SK-N-SH (cell line): ENCODE results near the gene DYRK2. TPM values are rescaled to one million over a fixed set of nuclear protein-coding genes. Genes with fewer than 3 reads are reported as not detected.
A peak's percentile ranks its signal among the peaks of the same experiment; 100 is the strongest.

Experiments
- CTCF ChIA-PET: fragments of 300-600, 350-600 bp; formaldehyde crosslinking; extraction: SDS; loops from one replicate; lab custom pipeline; 2021; lab: Yijun Ruan, JAX
- POLR2A ChIA-PET: fragments of 350-600 bp; sonication (Branson Sonifier 250); formaldehyde crosslinking; extraction: SDS; loops from one replicate; lab custom pipeline; 2020; ENCODE audit warnings: antibody characterized with exemption, inconsistent platforms; lab: Yijun Ruan, JAX
- DNase-seq: peaks from one replicate; pipeline ENCODE4 v3.0.0; 2012
- H2AFZ ChIP-seq: fragments of 200-600 bp; sonication (generic); 2 replicates; pipeline ENCODE4 v1.8.1; 2016; ENCODE audit warnings: antibody characterized with exemption, mild to moderate bottlenecking, low read depth
- H3F3A ChIP-seq: fragments of 200-600 bp; sonication (generic); replicated peaks from 2 replicates; pipeline ENCODE3; 2016; ENCODE audit warnings: antibody characterized with exemption, mild to moderate bottlenecking; ENCODE audit not compliant: insufficient read depth
- H3K27ac ChIP-seq, 2 experiments: fragments of 200-500 bp in 1 of 2; fragments of 200-600 bp in 1 of 2; sonication (Bioruptor generic) in 1 of 2; sonication (generic), shearing (Covaris generic) in 1 of 2; 2 replicates each; pipeline versions ENCODE4 v1.5.1 to v1.6.1; 2014 to 2016; ENCODE audit warnings: low read depth in 2 of 2, inconsistent platforms in 1 of 2, low read length in 1 of 2, mild to moderate bottlenecking in 1 of 2, mixed read lengths in 1 of 2
- H3K27me3 ChIP-seq: fragments of 200-600 bp; sonication (generic), shearing (Covaris generic); 2 replicates; pipeline ENCODE4 v1.6.1; 2016; ENCODE audit warnings: mixed run types; ENCODE audit not compliant: insufficient read depth
- H3K36me3 ChIP-seq, 2 experiments: fragments of 200-500 bp in 1 of 2; fragments of 200-600 bp in 1 of 2; sonication (Bioruptor generic) in 1 of 2; sonication (generic) in 1 of 2; replicated peaks in 1 of 2; 2 replicates each; pipeline versions ENCODE3 to v1.5.1; 2014 to 2016; ENCODE audit warnings: low read length in 1 of 2, mild to moderate bottlenecking in 1 of 2; ENCODE audit not compliant: insufficient read depth in 2 of 2, control insufficient read depth in 1 of 2
- H3K4me1 ChIP-seq, 2 experiments: fragments of 200-500 bp in 1 of 2; fragments of 200-600 bp in 1 of 2; sonication (Bioruptor generic) in 1 of 2; sonication (generic), shearing (Covaris generic) in 1 of 2; 2 replicates each; pipeline versions ENCODE4 v1.5.1 to v1.6.1; 2014 to 2016; ENCODE audit warnings: low read depth in 1 of 2, low read length in 1 of 2, mixed run types in 1 of 2; ENCODE audit not compliant: insufficient read depth in 2 of 2, control insufficient read depth in 1 of 2
- H3K4me2 ChIP-seq: fragments of 200-600 bp; sonication (generic), shearing (Covaris generic); 2 replicates; pipeline ENCODE4 v1.6.1; 2017; ENCODE audit warnings: mixed run types
- H3K4me3 ChIP-seq, 2 experiments: fragments of 200-500 bp in 1 of 2; fragments of 200-600 bp in 1 of 2; sonication (Bioruptor generic) in 1 of 2; sonication (generic), shearing (Covaris generic) in 1 of 2; 2 replicates each; pipeline versions ENCODE4 v1.5.1 to v1.8.1; 2014 to 2016; ENCODE audit warnings: low read depth in 2 of 2, inconsistent platforms in 1 of 2, low read length in 1 of 2, mild to moderate bottlenecking in 1 of 2, mixed read lengths in 1 of 2, moderate library complexity in 1 of 2
- H3K79me2 ChIP-seq: fragments of 200-600 bp; sonication (generic); 2 replicates; pipeline ENCODE4 v1.8.1; 2017; ENCODE audit warnings: mild to moderate bottlenecking; ENCODE audit not compliant: insufficient read depth
- H3K9ac ChIP-seq: fragments of 200-600 bp; sonication (generic); 2 replicates; pipeline ENCODE4 v1.6.1; 2017; ENCODE audit warnings: mixed run types
- H3K9me2 ChIP-seq: fragments of 200-600 bp; sonication (generic); 2 replicates; pipeline ENCODE4 v1.6.1; 2017; ENCODE audit warnings: mixed run types
- H3K9me3 ChIP-seq: fragments of 200-600 bp; sonication (generic); 2 replicates; pipeline ENCODE4 v1.6.1; 2017; ENCODE audit warnings: mixed run types, mild to moderate bottlenecking, moderate library complexity
- H4K20me1 ChIP-seq: fragments of 200-600 bp; sonication (generic); 2 replicates; pipeline ENCODE4 v1.6.1; 2017; ENCODE audit warnings: mild to moderate bottlenecking, mixed run types; ENCODE audit not compliant: insufficient read depth
- CHD2 ChIP-seq: fragments of 150-350 bp; IDR thresholded peaks from 2 replicates; pipeline ENCODE4 v1.6.1; 2018; ENCODE audit warnings: low read length; ENCODE audit not compliant: partially characterized antibody
- ELF1 ChIP-seq: IDR thresholded peaks from 2 replicates; pipeline ENCODE4 v1.4.0; 2012
- EZH2phosphoT487 ChIP-seq: fragments of 200-600 bp; sonication (generic); IDR thresholded peaks from 2 replicates; pipeline ENCODE4 v1.6.1; 2017; ENCODE audit warnings: low read depth, mixed run types, mild to moderate bottlenecking, antibody characterized with exemption, moderate library complexity, borderline replicate concordance
- FOSL2 ChIP-seq: IDR thresholded peaks from 2 replicates; pipeline ENCODE4 v1.4.0; 2012; ENCODE audit warnings: low read depth, mild to moderate bottlenecking, moderate library complexity, borderline replicate concordance
- FOXM1 ChIP-seq: IDR thresholded peaks from 2 replicates; pipeline ENCODE4 v1.4.0; 2012; ENCODE audit warnings: low read depth, mild to moderate bottlenecking
- IRF3 ChIP-seq: fragments of 150-350 bp; IDR thresholded peaks from 2 replicates; pipeline ENCODE4 v1.6.1; 2016; ENCODE audit warnings: mild to moderate bottlenecking, low read depth, low read length
- JUND ChIP-seq: IDR thresholded peaks from 2 replicates; pipeline ENCODE4 v1.4.0; 2012
- MAX ChIP-seq: IDR thresholded peaks from 2 replicates; pipeline ENCODE4 v1.4.0; 2012; ENCODE audit warnings: low read depth
- MEF2A ChIP-seq: IDR thresholded peaks from 2 replicates; pipeline ENCODE4 v1.4.0; 2012; ENCODE audit warnings: low read depth, borderline replicate concordance
- MXI1 ChIP-seq: IDR thresholded peaks from 2 replicates; pipeline ENCODE4 v1.6.1; 2012; ENCODE audit warnings: mild to moderate bottlenecking, low read depth, low read length, improper control_type of control experiment
- NFIC ChIP-seq: IDR thresholded peaks from 2 replicates; pipeline ENCODE4 v1.4.0; 2012; ENCODE audit warnings: borderline replicate concordance
- POLR2AphosphoS5 ChIP-seq: IDR thresholded peaks from 2 replicates; pipeline ENCODE4 v1.6.1; 2012; ENCODE audit warnings: low read depth, low read length
- RAD21 ChIP-seq: IDR thresholded peaks from 2 replicates; pipeline ENCODE4 v1.6.1; 2012; ENCODE audit warnings: mild to moderate bottlenecking, low read length
- RFX5 ChIP-seq: IDR thresholded peaks from 2 replicates; pipeline ENCODE4 v1.6.1; 2012; ENCODE audit warnings: mild to moderate bottlenecking, improper control_type of control experiment, low read length
- RXRA ChIP-seq: IDR thresholded peaks from 2 replicates; pipeline ENCODE4 v1.4.0; 2012; ENCODE audit warnings: low read depth, mild to moderate bottlenecking, borderline replicate concordance
- USF1 ChIP-seq: IDR thresholded peaks from 2 replicates; pipeline ENCODE4 v1.4.0; 2012; ENCODE audit warnings: low read depth, borderline replicate concordance
- USF2 ChIP-seq: fragments of 150-350 bp; IDR thresholded peaks from 2 replicates; pipeline ENCODE4 v1.6.1; 2017; ENCODE audit warnings: antibody characterized with exemption, low read length, low read depth, borderline replicate concordance
- YY1 ChIP-seq: IDR thresholded peaks from 2 replicates; pipeline ENCODE4 v1.4.0; 2012; ENCODE audit warnings: low read depth, mild to moderate bottlenecking
- WGBS: methylation state at CpG from one replicate; pipeline ENCODE4 v1.1.6; 2017; ENCODE audit warnings: low lambda C conversion rate; 5-methylcytosine and 5-hydroxymethylcytosine counted together
- polyA plus RNA-seq, 3 experiments: library from polyadenylated mRNA; depleted of rRNA; stranded (reverse); fragments of >200 nt; gene quantifications; 2 replicates each; pipeline ENCODE4 v1.2.3, GENCODE V29; 2012

The DYRK2 gene
- polyA plus RNA-seq, 1 of the 3 experiments (the other 2 are of a cell fraction) = 48.8 TPM

GRCh38 chr12:67695974-67696373 is 47.4 kb downstream of the DYRK2 start:
- H3K9ac ChIP-seq = no peak overlapping the region
- ChIA-PET POLR2A (no interaction called here), CTCF (no interaction called here)
- H3K9me2 ChIP-seq = no peaks in the 10 kb centered on the region
- no peak overlapping the region for H3K4me3 ChIP-seq
- no peak overlapping the region for H2AFZ ChIP-seq
- H3K4me2 ChIP-seq = no peak overlapping the region
- H4K20me1 ChIP-seq = no peaks in the 10 kb centered on the region
- no peak for DNase-seq
- H3K27me3 ChIP-seq = no peaks in the 10 kb centered on the region
- peaks cover 12% of the 10 kb centered on the region for H3F3A ChIP-seq
- H3K79me2 ChIP-seq = no peaks in the 10 kb centered on the region
- H3K9me3 ChIP-seq = no peaks in the 10 kb centered on the region
- H3K36me3 ChIP-seq = no peaks in the 10 kb centered on the region
- TF ChIP-seq POLR2AphosphoS5 = no peak
- TF ChIP-seq USF2 = no peak
- TF ChIP-seq EZH2phosphoT487 = no peak
- TF ChIP-seq RXRA = no peak
- no peak for TF ChIP-seq CHD2
- no peak for TF ChIP-seq FOXM1
- TF ChIP-seq MAX = no peak
- no peak for TF ChIP-seq YY1
- TF ChIP-seq MEF2A = no peak
- TF ChIP-seq RAD21 = no peak
- H3K27ac ChIP-seq = no peak overlapping the region
- H3K4me1 ChIP-seq = peaks cover 3 to 12% of the 10 kb centered on the region in 2 experiments; a peak in 3 of 4 replicates
- WGBS = 90% methylated on average over 2 of the region's 2 CpGs

- Histone ChIP-seq H3K79me2 (no peaks in the 10 kb centered on the region), H3K9ac (no peak overlapping the region), H2AFZ (no peak overlapping the region), H3K4me1 (peaks cover 3 to 13% of the 10 kb centered on the region in 2 experiments; a peak in 3 of 4 replicates), H4K20me1 (no peaks in the 10 kb centered on the region), H3K9me3 (no peaks in the 10 kb centered on the region), H3K4me3 (no peak overlapping the region), H3K4me2 (no peak overlapping the region), H3K36me3 (no peaks in the 10 kb centered on the region), H3K27me3 (no peaks in the 10 kb centered on the region), H3K9me2 (no peaks in the 10 kb centered on the region), H3F3A (peaks cover 20% of the 10 kb centered on the region), H3K27ac (peak overlapping the region in 1 of 2 experiments; percentile 84; a peak in 2 of 4 replicates)
- WGBS = 74% methylated on average over 2 of the region's 2 CpGs
- ChIA-PET CTCF (no interaction called here), POLR2A (no interaction called here)
- TF ChIP-seq POLR2AphosphoS5 = no peak
- TF ChIP-seq MXI1 = no peak
- TF ChIP-seq MEF2A = no peak
- TF ChIP-seq IRF3 = no peak
- TF ChIP-seq RFX5 = no peak
- no peak for TF ChIP-seq FOXM1
- no peak for TF ChIP-seq NFIC
- TF ChIP-seq FOSL2 = no peak
- TF ChIP-seq JUND = no peak
- no peak for TF ChIP-seq USF1
- TF ChIP-seq ELF1 = no peak
- DNase-seq = no peak
Measured at GRCh38 chr12:67697443-67697842, 48.9 kb downstream of the DYRK2 start.
